NCI-H2081 (cell line): ENCODE results near the gene EDAR.

Source experiments
- DNase-seq, 2 experiments: peaks; one replicate each; lab custom pipeline; 2025; lab: John Stamatoyannopoulos, UW

The EDAR gene

DNA sequence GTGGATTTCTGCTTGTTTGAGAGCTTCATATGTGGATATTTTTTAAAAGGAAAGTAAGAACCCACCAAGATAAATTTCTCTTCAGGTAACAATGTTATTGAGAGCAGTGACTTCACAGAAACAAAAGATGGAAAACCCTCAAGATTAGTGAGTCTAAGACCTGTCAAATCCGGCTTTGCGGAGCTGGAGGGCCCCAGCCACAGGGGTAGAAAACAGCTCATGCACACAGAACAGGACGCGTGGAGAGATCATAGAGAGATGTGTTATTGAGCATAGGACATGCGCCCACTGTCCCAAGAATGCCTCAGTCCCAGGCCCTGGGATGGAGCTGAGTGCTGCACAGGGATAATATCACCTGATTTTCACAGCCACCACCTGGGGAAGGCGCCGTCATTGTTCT lies 21.3 kb downstream of the EDAR start:
- DNase-seq: no peak

DNA sequence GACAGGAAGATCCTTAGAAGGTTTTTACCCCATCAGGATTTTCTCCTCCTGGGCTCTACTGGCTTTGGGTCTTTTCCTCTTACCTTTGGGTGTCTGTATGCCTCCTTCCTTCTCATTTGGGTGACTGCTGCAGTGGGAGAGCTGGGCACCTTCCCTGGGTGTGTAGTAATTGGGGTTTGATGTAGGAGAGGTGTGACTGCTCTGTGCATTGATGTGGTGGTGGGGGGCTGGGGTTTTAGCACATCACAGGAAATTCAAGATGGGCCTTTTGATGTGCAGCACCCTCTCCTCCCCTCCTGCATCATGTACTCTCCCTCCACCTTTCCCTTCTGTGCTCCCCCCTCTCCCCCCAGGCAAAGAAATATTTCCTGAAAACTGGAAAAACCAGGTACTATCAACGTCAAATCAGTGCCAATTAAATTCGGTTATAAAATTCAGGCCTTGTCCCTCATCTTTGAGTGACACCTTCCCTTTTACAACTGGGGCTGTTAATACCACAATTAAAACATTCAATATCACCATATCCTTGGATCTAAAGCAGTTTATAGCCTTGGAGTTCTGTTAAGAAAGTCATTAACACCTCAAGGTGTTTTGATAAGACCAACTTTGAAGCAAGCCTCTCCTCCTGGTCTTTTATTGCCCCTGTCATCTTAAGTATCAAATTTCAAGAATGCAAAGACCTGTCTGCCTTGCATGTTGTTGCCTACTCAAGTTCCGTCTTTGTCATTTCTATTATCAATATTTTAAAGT lies 23.3 kb downstream of the EDAR start:
- no peak for DNase-seq

- DNase-seq: no peak
Measured at GRCh38 chr2:108963057-108963456, 26.0 kb downstream of the EDAR start.

DNA sequence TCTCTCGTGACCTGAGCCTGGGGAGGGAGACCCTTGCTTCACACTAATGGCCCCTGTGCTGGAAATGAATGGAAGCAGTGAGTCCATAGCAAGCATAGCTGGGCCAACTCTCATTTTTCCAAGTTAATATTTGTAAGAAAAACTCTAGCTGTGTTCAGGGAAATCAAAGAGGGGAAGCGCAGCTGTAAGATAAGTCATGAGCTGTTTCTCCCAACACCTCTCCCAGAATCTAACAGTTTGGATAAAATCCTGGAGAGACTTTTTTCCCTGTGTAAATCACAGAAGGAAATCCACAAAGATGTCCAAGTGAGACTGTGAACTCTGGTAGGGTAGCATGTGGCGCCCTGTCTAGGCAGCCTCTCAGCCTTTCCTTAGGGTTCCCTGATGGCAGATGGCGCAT lies 27.2 kb downstream of the EDAR start:
- no peak for DNase-seq

- no peak for DNase-seq
Measured at GRCh38 chr2:108960006-108960405, 29.0 kb downstream of the EDAR start.

DNA sequence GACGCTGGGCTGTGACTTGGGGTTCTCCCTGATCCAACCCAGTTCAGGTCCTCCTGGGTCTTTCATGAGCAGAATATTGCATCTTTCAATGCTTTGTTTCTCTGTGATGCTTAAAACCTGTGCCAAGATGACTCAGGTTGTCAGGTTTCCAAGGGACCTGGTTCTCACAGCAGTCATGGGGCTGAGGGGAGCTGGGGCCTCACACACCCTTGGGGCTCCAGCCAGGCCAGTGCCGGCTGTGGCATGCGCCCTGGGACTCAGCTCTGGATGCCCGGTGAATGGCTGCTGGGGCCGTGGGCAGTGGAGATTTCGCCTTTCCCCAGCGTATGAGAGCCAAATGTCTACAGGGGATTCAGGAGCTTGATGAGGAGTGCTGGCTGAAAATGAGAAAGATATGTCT lies 29.6 kb downstream of the EDAR start:
- no peak for DNase-seq

GRCh38 chr2:108958632-108959341 lies 30.2 kb downstream of the EDAR start:
- no peak for DNase-seq

- peak in 1 of 2 experiments; percentile 34 for DNase-seq
Measured at GRCh38 chr2:108958002-108958401, 31.0 kb downstream of the EDAR start.

DNA sequence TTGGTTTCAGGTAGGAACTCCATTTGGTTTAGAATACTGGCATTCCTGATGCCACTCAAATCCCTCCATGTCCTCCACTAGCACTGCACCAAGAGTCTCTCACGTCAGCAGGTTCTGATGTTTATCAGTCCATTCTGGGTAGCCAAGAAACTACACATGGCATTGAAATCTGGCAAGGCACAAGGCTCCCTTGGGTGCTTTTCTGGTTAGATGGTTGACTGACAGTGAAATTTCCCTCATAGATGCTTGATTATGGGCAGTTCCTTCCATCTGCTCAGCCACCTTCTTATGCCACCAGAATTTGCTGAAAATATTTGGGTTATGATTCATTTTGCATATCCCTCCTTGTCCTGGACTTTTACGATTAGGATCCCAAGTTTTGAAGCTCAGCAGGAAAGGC lies 32.6 kb downstream of the EDAR start:
- DNase-seq: no peak

DNA sequence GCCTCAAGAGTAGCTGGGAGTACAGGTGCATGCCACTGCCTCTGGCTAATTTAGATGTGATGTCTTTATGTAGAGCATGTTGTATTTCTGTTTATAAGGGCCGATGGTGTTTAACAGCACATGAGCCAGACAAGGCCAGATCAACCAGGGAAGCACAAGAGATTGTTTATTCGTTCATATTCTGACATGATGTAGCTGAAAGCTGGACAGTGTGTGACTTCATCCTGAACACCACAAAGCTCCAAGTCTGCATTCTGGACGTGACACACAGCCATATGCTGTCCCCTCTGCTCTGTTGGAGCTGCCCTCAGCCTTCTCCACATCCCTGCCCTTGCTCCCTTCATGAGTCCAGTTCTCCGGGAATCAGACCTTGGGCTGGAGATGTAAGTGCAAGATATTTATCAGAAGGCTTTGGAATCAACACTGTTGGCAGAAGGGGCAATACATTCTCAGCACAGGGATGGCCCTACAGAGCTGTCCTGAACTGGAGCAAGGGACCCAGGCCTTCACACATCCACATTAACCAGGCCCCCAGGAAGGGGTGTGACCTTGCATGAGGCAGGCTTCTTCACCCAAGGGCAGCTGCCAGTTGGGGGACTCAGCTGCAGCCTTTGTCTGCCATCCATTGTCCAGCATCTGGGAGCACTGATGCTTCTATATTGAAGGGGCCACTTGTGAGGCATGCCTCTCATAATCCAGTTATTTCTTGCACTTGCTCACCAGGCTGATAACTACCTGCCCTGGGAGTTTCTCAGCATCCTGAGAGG lies 38.5 kb downstream of the EDAR start:
- DNase-seq: no peak

- no peak for DNase-seq
Measured at GRCh38 chr2:108949316-108950239, 39.4 kb downstream of the EDAR start.

DNA sequence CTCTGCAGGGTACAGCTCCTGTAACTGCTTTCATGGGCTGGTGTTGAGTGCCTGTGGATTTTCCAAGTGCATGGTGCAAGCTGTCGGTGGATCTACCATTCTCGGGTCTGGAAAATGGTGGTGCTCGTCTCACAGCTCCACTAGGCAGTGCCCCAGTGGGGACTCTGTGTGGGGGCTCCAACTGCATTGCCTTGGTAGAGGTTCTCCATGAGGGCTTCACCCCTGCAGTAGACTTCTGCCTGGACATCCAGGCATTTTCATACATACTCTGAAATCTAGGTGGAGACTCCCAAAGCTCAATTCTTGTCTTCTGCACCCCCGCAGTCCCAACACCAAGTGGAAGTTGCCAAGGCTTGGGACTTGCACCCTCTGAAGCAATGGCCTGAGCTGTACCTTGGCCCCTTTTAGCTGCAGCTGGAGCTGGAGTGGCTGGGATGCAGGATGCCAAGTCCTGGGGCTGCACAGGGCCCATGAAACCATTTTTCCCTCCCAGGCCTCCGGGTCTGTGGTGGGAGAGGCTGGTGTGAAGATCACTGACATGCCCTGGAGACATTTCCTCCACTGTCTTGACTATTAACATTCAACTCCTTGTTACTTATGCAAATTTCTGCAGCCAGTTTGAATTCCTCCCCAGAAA lies 41.6 kb downstream of the EDAR start:
- no peak for DNase-seq

- DNase-seq: no peak
Measured at GRCh38 chr2:108946442-108946841, 42.6 kb downstream of the EDAR start.

- no peak for DNase-seq
Measured at GRCh38 chr2:108945969-108946368, 43.1 kb downstream of the EDAR start.

- DNase-seq: no peak
Measured at GRCh38 chr2:108944601-108945331, 44.3 kb downstream of the EDAR start.

GRCh38 chr2:108943751-108944150 lies 45.3 kb downstream of the EDAR start:
- DNase-seq: no peak

- no peak for DNase-seq
Measured at GRCh38 chr2:108942888-108943287, 46.1 kb downstream of the EDAR start.

DNA sequence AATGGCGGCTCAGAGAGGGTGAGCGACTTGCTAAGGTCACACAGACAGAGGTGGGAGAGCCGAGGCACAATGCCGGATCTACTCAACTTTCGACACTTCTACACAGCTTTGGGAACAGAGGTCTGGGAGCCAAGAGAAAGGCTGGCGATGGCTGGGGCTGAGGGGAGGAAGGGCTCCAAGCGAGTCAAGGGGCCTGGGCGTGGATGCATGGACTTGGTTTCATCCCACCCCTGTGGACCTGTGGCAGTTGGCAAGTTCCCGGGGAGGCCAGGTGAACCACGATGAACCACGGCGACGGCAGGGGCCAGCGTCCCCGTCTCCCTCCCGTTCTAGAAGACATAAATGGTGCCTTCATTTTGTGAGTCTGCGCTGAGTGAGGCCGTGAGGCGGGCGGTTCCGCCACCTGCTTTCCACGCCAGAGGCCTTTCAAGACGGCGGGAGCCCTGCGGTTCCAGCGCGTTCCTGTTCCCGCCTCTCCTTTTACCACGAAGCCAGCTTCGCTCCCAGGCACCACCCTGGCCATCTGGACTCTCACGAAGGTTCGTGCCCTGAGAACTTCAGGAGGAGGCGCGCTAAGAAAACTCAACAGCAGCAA lies 46.7 kb downstream of the EDAR start:
- no peak for DNase-seq

GRCh38 chr2:108941767-108942166 lies 47.3 kb downstream of the EDAR start:
- no peak for DNase-seq

DNA sequence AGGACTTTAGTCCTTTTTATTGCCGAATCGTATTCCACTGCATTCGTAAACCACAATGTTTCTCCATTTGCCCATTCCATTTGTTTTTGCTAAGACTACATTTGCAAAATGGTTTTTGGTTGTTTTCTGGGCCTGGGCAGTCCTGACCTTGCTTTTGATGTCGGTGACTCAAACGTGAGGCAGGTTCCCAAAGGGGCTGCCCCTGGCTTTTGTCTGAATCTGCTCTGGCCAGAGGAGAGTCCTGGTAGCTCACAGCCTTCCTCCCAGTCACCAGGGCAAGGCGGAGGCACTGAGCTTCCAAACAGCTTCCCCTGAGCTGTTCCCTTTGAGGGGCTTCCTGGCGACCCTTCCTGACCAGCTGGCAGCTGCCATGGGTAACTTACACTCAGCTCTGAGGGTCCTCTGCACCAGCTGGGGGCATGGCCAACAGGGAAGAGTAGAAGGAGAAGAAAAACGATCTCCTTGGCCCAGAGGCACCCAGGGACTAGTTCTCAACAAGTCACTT lies 47.8 kb downstream of the EDAR start:
- DNase-seq: no peak
